B cell (primary cell): ENCODE measurements around the gene PHACTR3.

Source experiments
- EZH2 ChIP-seq: IDR thresholded peaks from 2 replicates; pipeline ENCODE4 v1.6.1; 2012; ENCODE audit warnings: borderline replicate concordance, low read depth, mild to moderate bottlenecking, moderate library complexity, low read length; ENCODE audit not compliant: insufficient read depth, poor library complexity, severe bottlenecking
- TF ChIP-seq, protein P1 (sequence below): fragments of 200-600 bp; IDR thresholded peaks from one replicate; pipeline ENCODE4 v1.8.0; 2022; ENCODE audit warnings: antibody characterized with exemption, mild to moderate bottlenecking

DNA sequence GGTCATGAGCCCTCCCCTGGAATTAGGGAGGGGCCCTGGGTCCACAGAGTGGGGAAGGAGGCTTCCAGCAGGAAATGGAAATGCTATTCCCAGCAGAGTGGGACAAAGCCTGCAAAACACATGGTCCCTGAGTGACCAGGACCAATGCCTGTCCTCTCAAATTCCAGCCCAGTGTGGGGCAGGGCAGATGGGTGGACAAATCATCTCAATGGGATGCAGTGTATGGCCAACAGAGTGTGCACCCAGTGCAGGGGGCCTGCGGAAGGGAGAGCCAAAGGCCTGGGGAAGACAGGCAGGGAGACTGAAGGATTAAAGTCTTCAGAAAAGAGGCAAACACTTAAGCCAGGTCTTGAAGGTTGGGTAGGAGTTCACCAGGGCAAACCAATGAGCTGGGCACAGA, 28.7 kb upstream of the PHACTR3 start:
- TF ChIP-seq, protein P1, sequence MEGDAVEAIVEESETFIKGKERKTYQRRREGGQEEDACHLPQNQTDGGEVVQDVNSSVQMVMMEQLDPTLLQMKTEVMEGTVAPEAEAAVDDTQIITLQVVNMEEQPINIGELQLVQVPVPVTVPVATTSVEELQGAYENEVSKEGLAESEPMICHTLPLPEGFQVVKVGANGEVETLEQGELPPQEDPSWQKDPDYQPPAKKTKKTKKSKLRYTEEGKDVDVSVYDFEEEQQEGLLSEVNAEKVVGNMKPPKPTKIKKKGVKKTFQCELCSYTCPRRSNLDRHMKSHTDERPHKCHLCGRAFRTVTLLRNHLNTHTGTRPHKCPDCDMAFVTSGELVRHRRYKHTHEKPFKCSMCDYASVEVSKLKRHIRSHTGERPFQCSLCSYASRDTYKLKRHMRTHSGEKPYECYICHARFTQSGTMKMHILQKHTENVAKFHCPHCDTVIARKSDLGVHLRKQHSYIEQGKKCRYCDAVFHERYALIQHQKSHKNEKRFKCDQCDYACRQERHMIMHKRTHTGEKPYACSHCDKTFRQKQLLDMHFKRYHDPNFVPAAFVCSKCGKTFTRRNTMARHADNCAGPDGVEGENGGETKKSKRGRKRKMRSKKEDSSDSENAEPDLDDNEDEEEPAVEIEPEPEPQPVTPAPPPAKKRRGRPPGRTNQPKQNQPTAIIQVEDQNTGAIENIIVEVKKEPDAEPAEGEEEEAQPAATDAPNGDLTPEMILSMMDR = no peak
- TF ChIP-seq EZH2 = no peak
